H1 (cell line): ENCODE measurements around the gene TAX1BP1. TPM values are rescaled to one million over a fixed set of nuclear protein-coding genes. Genes with fewer than 3 reads are reported as not detected.

Source experiments
- CTCF ChIA-PET: fragments of 300-600 bp; sonication (Branson Sonifier 250); formaldehyde crosslinking; loops from one replicate; lab custom pipeline; 2021; ENCODE audit not compliant: partially characterized antibody; lab: Charles Lee
- POLR2A ChIA-PET: fragments of 300-600 bp; sonication (Branson Sonifier 250); formaldehyde crosslinking; loops from one replicate; lab custom pipeline; 2021; ENCODE audit warnings: inconsistent platforms; ENCODE audit not compliant: partially characterized antibody; lab: Charles Lee
- DNase-seq, 2 experiments: peaks; one replicate each; pipeline versions ENCODE4 v3.0.0 to v3.0.0-alpha.2; 2010 to 2022; ENCODE audit warnings: low spot score in 2 of 2, low read depth in 1 of 2, mixed read lengths in 1 of 2
- FAIRE-seq: peaks from 2 replicates; lab custom pipeline; 2011; peaks lifted over from hg19 to GRCh38; lab: Jason Lieb, UNC
- H2AFZ ChIP-seq: 2 replicates; pipeline ENCODE4 v1.8.1; 2012; ENCODE audit warnings: low read length, inconsistent platforms
- H2AK5ac ChIP-seq: 2 replicates; pipeline ENCODE4 v1.6.1; 2013; ENCODE audit warnings: low read depth, low read length
- H2BK120ac ChIP-seq: replicated peaks from 2 replicates; pipeline ENCODE3; 2013; ENCODE audit warnings: low read depth, low read length, inconsistent platforms
- H2BK12ac ChIP-seq: 2 replicates; pipeline ENCODE4 v1.6.1; 2013; ENCODE audit warnings: low read depth, low read length
- H2BK15ac ChIP-seq: 2 replicates; pipeline ENCODE4 v1.6.1; 2013; ENCODE audit warnings: low read length
- H2BK20ac ChIP-seq: 2 replicates; pipeline ENCODE4 v1.6.1; 2013; ENCODE audit warnings: low read length
- H2BK5ac ChIP-seq: 2 replicates; pipeline ENCODE4 v1.6.1; 2013; ENCODE audit warnings: low read depth, low read length
- H3K14ac ChIP-seq: 2 replicates; pipeline ENCODE4 v1.6.1; 2013; ENCODE audit warnings: inconsistent platforms; ENCODE audit not compliant: insufficient read length
- H3K18ac ChIP-seq: 2 replicates; pipeline ENCODE4 v1.6.1; 2013; ENCODE audit warnings: low read length; ENCODE audit errors: extremely low read depth
- H3K23ac ChIP-seq: 2 replicates; pipeline ENCODE4 v1.6.1; 2013; ENCODE audit warnings: inconsistent platforms; ENCODE audit not compliant: insufficient read length
- H3K23me2 ChIP-seq: 2 replicates; pipeline ENCODE4 v1.6.1; 2013; ENCODE audit warnings: low read depth, low read length
- H3K27ac ChIP-seq: 2 replicates; pipeline ENCODE4 v1.6.1; 2011; ENCODE audit warnings: low read depth, low read length, inconsistent platforms
- H3K27me3 ChIP-seq, 4 experiments: replicated peaks in 1 of 4; 1 replicate in 1 of 4; 2 replicates in 3 of 4; pipeline versions ENCODE4 v1.6.1 to v1.8.1; 2011 to 2013; ENCODE audit warnings: low read length in 3 of 4, mild to moderate bottlenecking in 3 of 4, inconsistent platforms in 2 of 4, mixed read lengths in 2 of 4, moderate library complexity in 1 of 4; ENCODE audit not compliant: control insufficient read depth in 3 of 4, insufficient read depth in 3 of 4; ENCODE audit errors: extremely low read depth in 1 of 4
- H3K36me3 ChIP-seq, 4 experiments: 2 replicates each; pipeline versions ENCODE4 v1.6.1 to v1.8.1; 2011 to 2013; ENCODE audit warnings: mild to moderate bottlenecking in 4 of 4, low read length in 3 of 4, moderate library complexity in 2 of 4, control low read depth in 1 of 4, inconsistent platforms in 1 of 4; ENCODE audit not compliant: insufficient read depth in 4 of 4, control insufficient read depth in 2 of 4
- H3K4ac ChIP-seq: replicated peaks from 2 replicates; pipeline ENCODE3; 2013; ENCODE audit warnings: low read length, low read depth, mixed read lengths, inconsistent platforms; ENCODE audit not compliant: insufficient read length
- H3K4me1 ChIP-seq, 4 experiments: replicated peaks in 1 of 4; 1 replicate in 1 of 4; 2 replicates in 3 of 4; pipeline versions ENCODE4 v1.6.1 to v1.8.1; 2011 to 2013; ENCODE audit warnings: low read length in 3 of 4, inconsistent platforms in 2 of 4, mixed read lengths in 1 of 4; ENCODE audit not compliant: insufficient read depth in 4 of 4, control insufficient read depth in 3 of 4
- H3K4me2 ChIP-seq, 2 experiments: 2 replicates each; pipeline versions ENCODE4 v1.6.1 to v1.8.1; 2011 to 2013; ENCODE audit warnings: low read depth in 2 of 2, low read length in 2 of 2, control low read depth in 1 of 2, inconsistent platforms in 1 of 2, mild to moderate bottlenecking in 1 of 2; ENCODE audit not compliant: insufficient read depth in 1 of 2
- H3K4me3 ChIP-seq, 4 experiments: fragments of 200-600, 300-600 bp in 1 of 4; sonication (generic), shearing (Covaris generic), sonication (Bioruptor Twin) in 1 of 4; 2 replicates each; pipeline versions ENCODE4 v1.5.1 to v1.8.1; 2011 to 2016; ENCODE audit warnings: low read length in 4 of 4, low read depth in 3 of 4, control low read depth in 2 of 4, inconsistent platforms in 2 of 4, mild to moderate bottlenecking in 2 of 4, mixed read lengths in 1 of 4, moderate library complexity in 1 of 4; ENCODE audit not compliant: insufficient read depth in 2 of 4; ENCODE audit errors: extremely low read depth in 1 of 4
- H3K56ac ChIP-seq: replicated peaks from 2 replicates; pipeline ENCODE3; 2013; ENCODE audit warnings: low read depth, mild to moderate bottlenecking, mixed read lengths, low read length, inconsistent platforms; ENCODE audit not compliant: insufficient read length
- H3K79me1 ChIP-seq: 2 replicates; pipeline ENCODE4 v1.6.1; 2013; ENCODE audit warnings: low read depth, low read length, control low read depth
- H3K79me2 ChIP-seq, 2 experiments: 2 replicates each; pipeline versions ENCODE4 v1.6.1 to v1.8.1; 2012 to 2013; ENCODE audit warnings: low read length in 2 of 2, mild to moderate bottlenecking in 2 of 2, inconsistent platforms in 1 of 2; ENCODE audit not compliant: insufficient read depth in 2 of 2, control insufficient read depth in 1 of 2
- H3K9ac ChIP-seq, 4 experiments: replicated peaks in 1 of 4; 1 replicate in 1 of 4; 2 replicates in 3 of 4; pipeline versions ENCODE4 v1.6.1 to v1.8.1; 2011 to 2013; ENCODE audit warnings: low read depth in 3 of 4, low read length in 3 of 4, control low read depth in 2 of 4, mild to moderate bottlenecking in 2 of 4, moderate library complexity in 2 of 4, inconsistent platforms in 1 of 4; ENCODE audit errors: extremely low read depth in 1 of 4
- H3K9me3 ChIP-seq, 2 experiments: 2 replicates each; pipeline versions ENCODE4 v1.6.1 to v1.8.1; 2012 to 2013; ENCODE audit warnings: mild to moderate bottlenecking in 2 of 2, moderate library complexity in 2 of 2, control low read depth in 1 of 2, inconsistent platforms in 1 of 2, low read depth in 1 of 2, low read length in 1 of 2, mixed read lengths in 1 of 2; ENCODE audit not compliant: insufficient read depth in 2 of 2
- H4K20me1 ChIP-seq, 2 experiments: replicated peaks in 1 of 2; 2 replicates each; pipeline versions ENCODE3 to v1.8.1; 2011 to 2013; ENCODE audit warnings: inconsistent platforms in 2 of 2, low read length in 2 of 2, mild to moderate bottlenecking in 1 of 2; ENCODE audit not compliant: insufficient read depth in 2 of 2, control insufficient read depth in 1 of 2
- H4K5ac ChIP-seq: 2 replicates; pipeline ENCODE4 v1.6.1; 2013; ENCODE audit warnings: low read length, low read depth, mixed read lengths, inconsistent platforms; ENCODE audit not compliant: insufficient read length
- H4K8ac ChIP-seq: 2 replicates; pipeline ENCODE4 v1.8.0; 2013; ENCODE audit warnings: mild to moderate bottlenecking, moderate library complexity, low read length, inconsistent platforms; ENCODE audit not compliant: insufficient read depth; ENCODE audit errors: extremely low read depth
- H4K91ac ChIP-seq: replicated peaks from 2 replicates; pipeline ENCODE3; 2013; ENCODE audit warnings: low read length, mixed read lengths, inconsistent platforms; ENCODE audit not compliant: insufficient read length
- BACH1 ChIP-seq: IDR thresholded peaks from 2 replicates; pipeline ENCODE4 v1.6.1; 2012; ENCODE audit warnings: low read length, improper control_type of control experiment
- CBX8 ChIP-seq: fragments of 300-800, 300-1000 bp; sonication (generic); IDR thresholded peaks from 2 replicates; pipeline ENCODE4 v1.7.1; 2016; ENCODE audit warnings: low read depth, low read length, borderline replicate concordance
- CTCF ChIP-seq, 3 experiments: IDR thresholded peaks; 1 replicate in 2 of 3; 2 replicates in 1 of 3; pipeline versions ENCODE4 v1.5.1 to v1.6.1; 2011; ENCODE audit warnings: low read length in 3 of 3, mild to moderate bottlenecking in 3 of 3, inconsistent platforms in 2 of 3, low read depth in 1 of 3, moderate library complexity in 1 of 3; ENCODE audit not compliant: insufficient read depth in 1 of 3; ENCODE audit errors: control extremely low read depth in 1 of 3
- E2F6 ChIP-seq: IDR thresholded peaks from 2 replicates; pipeline ENCODE4 v1.6.1; 2012; ENCODE audit warnings: inconsistent platforms
- EZH2 ChIP-seq: fragments of 200-600 bp; sonication (generic); IDR thresholded peaks from 2 replicates; pipeline ENCODE4 v1.7.1; 2012; ENCODE audit warnings: low read depth, mild to moderate bottlenecking, moderate library complexity, low read length, inconsistent platforms; ENCODE audit not compliant: severe bottlenecking
- GTF2F1 ChIP-seq: IDR thresholded peaks from 2 replicates; pipeline ENCODE4 v1.6.1; 2012; ENCODE audit warnings: low read depth, low read length, improper control_type of control experiment, borderline replicate concordance
- SP1 ChIP-seq: IDR thresholded peaks from 2 replicates; pipeline ENCODE4 v1.6.1; 2011; ENCODE audit warnings: low read depth, low read length
- SP4 ChIP-seq: IDR thresholded peaks from 2 replicates; pipeline ENCODE4 v1.6.1; 2012; ENCODE audit warnings: low read length, inconsistent platforms
- ZNF274 ChIP-seq: IDR thresholded peaks from 2 replicates; pipeline ENCODE4 v1.7.0; 2012; ENCODE audit warnings: low read length, borderline replicate concordance; ENCODE audit errors: extremely low read depth
- WGBS, 2 experiments: shearing (Covaris generic) in 1 of 2; methylation state at CpG; one replicate each; pipeline versions ENCODE4 v1.1.6 to v1.1.7; 2013 to 2015; ENCODE audit warnings: low lambda C conversion rate in 2 of 2, mixed read lengths in 2 of 2, inconsistent platforms in 1 of 2, low coverage in 1 of 2, missing lambda C conversion rate in 1 of 2; ENCODE audit not compliant: insufficient replicate concordance in 2 of 2, insufficient coverage in 1 of 2, insufficient read length in 1 of 2; ENCODE audit errors: extremely low coverage in 1 of 2, missing lambda C conversion rate in 1 of 2; 5-methylcytosine and 5-hydroxymethylcytosine counted together
- polyA plus RNA-seq, 7 experiments: library from polyadenylated mRNA; depleted of rRNA in 3 of 7; stranded (reverse) in 5 of 7; unstranded in 2 of 7; fragments of >200 nt in 5 of 7; fragments of 200-250 nt in 2 of 7; gene quantifications; 1 replicate in 5 of 7; 2 replicates in 1 of 7; 4 replicates in 1 of 7; pipeline versions ENCODE4 v1.2.1 to v1.2.3, GENCODE V29; 2011 to 2013; ENCODE audit warnings: missing spikeins in 2 of 7, mixed read lengths in 2 of 7
- total RNA-seq: library from RNA; stranded (reverse); fragmentation: NEBNext Ultra II Directional; extraction: Animal tissue kit (Norgen Biotek cat#: 25700); gene quantifications from 2 replicates; pipeline ENCODE4 v1.2.1, GENCODE V29; 2021

The TAX1BP1 gene
- total and polyA plus RNA-seq, 2 of the 8 experiments (the other 6 are each of a cell fraction or from before 2014, with no cell fraction given) = 56.0 to 62.7 TPM

- H3K4me3 ChIP-seq = no peak overlapping the region
- no peak overlapping the region for H4K5ac ChIP-seq
- 0 out of 2 replicates have a peak overlapping the region, but pooled peaks have one; percentile 23 for H2AFZ ChIP-seq
- no peaks in the 10 kb centered on the region for H3K23me2 ChIP-seq
- no peak overlapping the region for H4K91ac ChIP-seq
- H3K27ac ChIP-seq = no peak overlapping the region
- DNase-seq = no peak
- H3K79me2 ChIP-seq = no peaks in the 10 kb centered on the region
- H2BK120ac ChIP-seq = no peak overlapping the region
- CTCF ChIA-PET = interaction anchor here (0.9 to 1.0 kb wide), 2 partner anchors 315 to 392 kb away, joined by 3 read pairs; no protein-coding TSS in a partner anchor
- no peak overlapping the region for H2BK15ac ChIP-seq
- H2BK5ac ChIP-seq = no peak overlapping the region
- TF ChIP-seq CTCF (IDR thresholded peaks at IDR 0.05; ENCODE audit: control extremely low read depth in 1 of 3, insufficient read depth in 1 of 3, low read depth in 1 of 3, low read length in 3 of 3) = no peak
- no peak for TF ChIP-seq GTF2F1
- no peak for TF ChIP-seq SP1
- TF ChIP-seq ZNF274 = no peak
- TF ChIP-seq BACH1 = no peak
- TF ChIP-seq EZH2 = no peak
- no peak for TF ChIP-seq CBX8
- TF ChIP-seq SP4 = no peak
- TF ChIP-seq E2F6 = no peak
- TF ChIP-seq, all 59 proteins: peak for 0
- Histone ChIP-seq H2BK20ac (no peak overlapping the region), H3K56ac (no peak overlapping the region), H4K20me1 (no peaks in the 10 kb centered on the region), H3K4ac (no peak overlapping the region), H3K36me3 (no peaks in the 10 kb centered on the region), H3K4me2 (no peak overlapping the region), H3K4me1 (no peaks in the 10 kb centered on the region), H3K23ac (no peak overlapping the region), H3K18ac (no peak overlapping the region), H3K9ac (no peak overlapping the region), H4K8ac (no peak overlapping the region), H2BK12ac (no peak overlapping the region), H3K27me3 (no peaks in the 10 kb centered on the region), H2AK5ac (no peak overlapping the region), H3K79me1 (no peaks in the 10 kb centered on the region), H3K9me3 (no peaks in the 10 kb centered on the region), H3K14ac (no peak overlapping the region)
- POLR2A ChIA-PET = no interaction called here
- WGBS, 2 experiments = 89% methylated on average over 3 of the region's 3 CpGs; no CpG with 5 or more reads in 1 of the 2 experiments
- FAIRE-seq = no peak
Measured at GRCh38 chr7:27704422-27705199, 35.4 kb upstream of the TAX1BP1 start.
